Fibroblast of pulmonary artery (primary cell): ENCODE results near the gene LLGL2.

Experiments
- DNase-seq: peaks from one replicate; pipeline ENCODE4 v3.0.0-alpha.2; 2010; ENCODE audit warnings: low read depth
- H3K4me3 ChIP-seq: replicated peaks from 2 replicates; pipeline ENCODE4 v1.5.1; 2011; ENCODE audit warnings: low read depth, mild to moderate bottlenecking, control low read depth, low read length, moderate library complexity
- CTCF ChIP-seq: IDR thresholded peaks from 2 replicates; pipeline ENCODE4 v1.5.1; 2011; ENCODE audit warnings: mild to moderate bottlenecking, control low read depth, low read length, inconsistent platforms; ENCODE audit errors: missing control alignments

LLGL2 gene

GRCh38 chr17:75536366-75536765, 10.9 kb downstream of the LLGL2 start:
- no peak overlapping the region for H3K4me3 ChIP-seq
- no peak for TF ChIP-seq CTCF
- DNase-seq = no peak

GRCh38 chr17:75539967-75540729, 14.7 kb downstream of the LLGL2 start:
- TF ChIP-seq CTCF = no peak
- H3K4me3 ChIP-seq = no peak overlapping the region
- no peak for DNase-seq

GRCh38 chr17:75540923-75541503, 15.5 kb downstream of the LLGL2 start:
- H3K4me3 ChIP-seq = no peak overlapping the region
- DNase-seq = no peak
- TF ChIP-seq CTCF = no peak

GRCh38 chr17:75542229-75542628, 16.7 kb downstream of the LLGL2 start:
- no peak overlapping the region for H3K4me3 ChIP-seq
- no peak for TF ChIP-seq CTCF
- DNase-seq = no peak

- no peak for DNase-seq
- H3K4me3 ChIP-seq = no peak overlapping the region
- TF ChIP-seq CTCF = no peak
Measured at GRCh38 chr17:75542728-75543336, 17.3 kb downstream of the LLGL2 start.

- no peak for TF ChIP-seq CTCF
Measured at GRCh38 chr17:75544250-75544649, 18.8 kb downstream of the LLGL2 start.

GRCh38 chr17:75546181-75546580, 20.7 kb downstream of the LLGL2 start:
- no peak for TF ChIP-seq CTCF
- no peak for DNase-seq
- H3K4me3 ChIP-seq = no peak overlapping the region

More at GRCh38 chr17:75544250-75544649, 18.8 kb downstream of the LLGL2 start:
- no peak for DNase-seq
- no peak overlapping the region for H3K4me3 ChIP-seq
